K562 (cell line): ENCODE data around the gene APLF. TPM values are rescaled to one million over a fixed set of nuclear protein-coding genes. Genes with fewer than 3 reads are reported as not detected.

Experiments used
- ATAC-seq: fragments of 200-7000 bp; cut with Tn5 transposase; 3 replicates; pipeline ENCODE4 v1.9.1; 2020; ENCODE audit warnings: moderate library complexity
- BruUV-seq: library from RNA; stranded (reverse); fragments of 400-500 nt; replicated peaks from 2 replicates; lab custom pipeline; 2021; lab: Mats Ljungman, UMichigan
- CTCF ChIA-PET: fragments of 300-600 bp; formaldehyde crosslinking; extraction: SDS; loops from one replicate; lab custom pipeline; 2021; ENCODE audit warnings: low intra/inter-chr PET ratio; lab: Yijun Ruan, JAX
- POLR2A ChIA-PET: fragments of 300-600, 350-650 bp; sonication (Branson Sonifier 250); formaldehyde crosslinking; extraction: SDS; loops from one replicate; lab custom pipeline; 2021; ENCODE audit warnings: antibody characterized with exemption, inconsistent platforms; lab: Yijun Ruan, JAX
- DNase-seq, 4 experiments: peaks; one replicate each; pipeline versions ENCODE4 v3.0.0 to v3.0.0-alpha.2; 2011 to 2018; ENCODE audit warnings: low spot score in 3 of 4, mixed read lengths in 3 of 4; ENCODE audit errors: extremely low read depth in 1 of 4
- FAIRE-seq: peaks from 2 replicates; lab custom pipeline; 2011; peaks lifted over from hg19 to GRCh38; lab: Jason Lieb, UNC
- H2AFZ ChIP-seq: 2 replicates; pipeline ENCODE4 v1.6.0; 2011; ENCODE audit warnings: low read depth, low read length, control low read depth, inconsistent platforms
- H3K27ac ChIP-seq: fragments of 200-600 bp; 3 replicates; pipeline ENCODE4 v1.8.0; 2011; ENCODE audit warnings: low read depth, mild to moderate bottlenecking, control low read depth, inconsistent platforms, low read length, moderate library complexity, mixed read lengths; ENCODE audit errors: extremely low read depth
- H3K27me3 ChIP-seq, 2 experiments: fragments of 300-600 bp in 1 of 2; 2 replicates in 1 of 2; 3 replicates in 1 of 2; pipeline versions ENCODE4 v1.6.0 to v1.8.0; 2011; ENCODE audit warnings: inconsistent platforms in 2 of 2, low read length in 2 of 2, mild to moderate bottlenecking in 1 of 2, mixed read lengths in 1 of 2, moderate library complexity in 1 of 2; ENCODE audit not compliant: control insufficient read depth in 2 of 2, insufficient read depth in 2 of 2
- H3K36me3 ChIP-seq: fragments of 300-600 bp; 3 replicates; pipeline ENCODE4 v1.8.0; 2011; ENCODE audit warnings: mild to moderate bottlenecking, low read length, inconsistent platforms; ENCODE audit not compliant: control insufficient read depth, insufficient read depth
- H3K4me1 ChIP-seq, 2 experiments: fragments of 200-600 bp in 1 of 2; replicated peaks in 1 of 2; 2 replicates in 1 of 2; 3 replicates in 1 of 2; pipeline versions ENCODE4 v1.5.1 to v1.8.0; 2011; ENCODE audit warnings: inconsistent platforms in 2 of 2, low read length in 2 of 2, mild to moderate bottlenecking in 1 of 2, mixed read lengths in 1 of 2, moderate library complexity in 1 of 2; ENCODE audit not compliant: control insufficient read depth in 2 of 2, insufficient read depth in 2 of 2
- H3K4me2 ChIP-seq: 2 replicates; pipeline ENCODE4 v1.6.1; 2011; ENCODE audit warnings: low read length, control low read depth, inconsistent platforms, mixed read lengths; ENCODE audit not compliant: insufficient read depth
- H3K4me3 ChIP-seq: fragments of 200-600 bp; sonication (generic), shearing (Covaris generic); 2 replicates; pipeline ENCODE4 v1.5.1; 2016; ENCODE audit warnings: control low read depth, inconsistent platforms
- H3K79me2 ChIP-seq: fragments of 200-600 bp; 3 replicates; pipeline ENCODE4 v1.8.0; 2011; ENCODE audit warnings: low read length, inconsistent platforms; ENCODE audit not compliant: control insufficient read depth, insufficient read depth
- H3K9ac ChIP-seq, 2 experiments: 2 replicates each; pipeline versions ENCODE4 v1.6.0 to v1.6.1; 2011; ENCODE audit warnings: low read depth in 2 of 2, low read length in 2 of 2, control low read depth in 1 of 2, inconsistent platforms in 1 of 2, mild to moderate bottlenecking in 1 of 2, mixed read lengths in 1 of 2; ENCODE audit not compliant: insufficient read depth in 1 of 2
- H3K9me1 ChIP-seq: one replicate; pipeline ENCODE4 v1.6.0; 2011; ENCODE audit warnings: inconsistent platforms, mild to moderate bottlenecking, low read length, moderate library complexity; ENCODE audit not compliant: control insufficient read depth, insufficient read depth
- H3K9me3 ChIP-seq: replicated peaks from 2 replicates; pipeline ENCODE4 v1.5.1; 2011; ENCODE audit warnings: low read depth, low read length, inconsistent platforms; ENCODE audit not compliant: control insufficient read depth, insufficient read depth
- H4K20me1 ChIP-seq: replicated peaks from 2 replicates; pipeline ENCODE4 v1.6.1; 2011; ENCODE audit warnings: low read length, inconsistent platforms, mixed read lengths; ENCODE audit not compliant: control insufficient read depth, insufficient read depth
- CBFA2T2 ChIP-seq: fragments of 450-650 bp; conservative IDR thresholded peaks from 2 replicates; pipeline ENCODE4 v1.6.1; 2017; ENCODE audit warnings: mild to moderate bottlenecking
- CREB1 ChIP-seq, 2 experiments: sonication (generic) in 1 of 2; formaldehyde crosslinking in 1 of 2; IDR thresholded peaks; 2 replicates each; pipeline versions ENCODE4 v1.6.1 to v1.8.0; 2012 to 2022; ENCODE audit warnings: inconsistent platforms in 1 of 2, mild to moderate bottlenecking in 1 of 2, missing genetic modification reagents in 1 of 2, moderate library complexity in 1 of 2
- HMG20A ChIP-seq: fragments of 450-650 bp; formaldehyde crosslinking; conservative IDR thresholded peaks from 2 replicates; pipeline ENCODE4 v1.4.0; 2020; ENCODE audit warnings: mild to moderate bottlenecking, mixed read lengths
- KAT8 ChIP-seq: fragments of 450-650 bp; IDR thresholded peaks from 2 replicates; pipeline ENCODE4 v1.6.1; 2016; ENCODE audit warnings: low read depth, mild to moderate bottlenecking
- KLF13 ChIP-seq: fragments of 450-650 bp; IDR thresholded peaks from 2 replicates; pipeline ENCODE4 v1.6.1; 2016; ENCODE audit warnings: missing genetic modification characterization, low read depth, mild to moderate bottlenecking, missing compliant biosample characterization, moderate library complexity, borderline replicate concordance
- MAFF ChIP-seq: IDR thresholded peaks from 2 replicates; pipeline ENCODE4 v1.6.1; 2012; ENCODE audit warnings: low read length, improper control_type of control experiment
- NR4A1 ChIP-seq, 2 experiments: fragments of 250-450 bp in 1 of 2; fragments of 450-650 bp in 1 of 2; sonication (Bioruptor Pico) in 1 of 2; IDR thresholded peaks; 2 replicates each; pipeline versions ENCODE4 v1.4.0 to v1.6.1; 2016 to 2020; ENCODE audit warnings: mild to moderate bottlenecking in 2 of 2, missing compliant biosample characterization in 1 of 2, missing genetic modification characterization in 1 of 2, moderate library complexity in 1 of 2
- OTX1 ChIP-seq: fragments of 450-650 bp; formaldehyde crosslinking; IDR thresholded peaks from 2 replicates; pipeline ENCODE4 v1.4.0; 2022; ENCODE audit warnings: mild to moderate bottlenecking
- RFX5 ChIP-seq: IDR thresholded peaks from 2 replicates; pipeline ENCODE4 v1.6.1; 2011; ENCODE audit warnings: low read depth, mild to moderate bottlenecking, improper control_type of control experiment, low read length
- WGBS: fragments of 100-300 bp; shearing (Covaris generic); methylation state at CpG from one replicate; pipeline ENCODE4 v1.1.6; 2016; ENCODE audit warnings: low coverage, mixed read lengths; ENCODE audit not compliant: insufficient coverage; ENCODE audit errors: missing lambda C conversion rate; 5-methylcytosine and 5-hydroxymethylcytosine counted together
- in situ Hi-C: fragments of 300-500 bp; cut with MboI; formaldehyde crosslinking; loops from 4 replicates; pipeline ENCODE4 v1.15.0; 2018; ENCODE audit warnings: inconsistent platforms, mixed read lengths
- intact Hi-C: fragments of 100-400 bp; cut with micrococcal nuclease; formaldehyde crosslinking; loops from 2 replicates; pipeline ENCODE4 v1.14.2; 2022
- polyA plus RNA-seq, 8 experiments: library from polyadenylated mRNA; depleted of rRNA in 4 of 8; stranded (reverse) in 5 of 8; unstranded in 3 of 8; fragments of >200 nt; fragmentation: Nextera tagmentation in 2 of 8; fragmentation: Illumina TruSeq in 1 of 8; extraction: Ambion mirVana in 2 of 8; extraction: Trizol in 1 of 8; gene quantifications; 2 replicates each; pipeline versions ENCODE4 v1.2.1 to v1.2.3, GENCODE V29; 2011 to 2014; ENCODE audit warnings: inconsistent platforms in 1 of 8, missing spikeins in 1 of 8
- total RNA-seq, 7 experiments: library from RNA; depleted of rRNA in 6 of 7; stranded (reverse); fragments of >200 nt in 6 of 7; fragmentation: Illumina TruSeq in 2 of 7; extraction: Trizol in 2 of 7; gene quantifications; 2 replicates each; pipeline versions ENCODE4 v1.2.1 to v1.2.3, GENCODE V29; 2011 to 2021; ENCODE audit warnings: low replicate concordance in 1 of 7
- TF ChIP-seq, protein P1 (sequence below): fragments of 250-450 bp; sonication (Bioruptor Pico); IDR thresholded peaks from 2 replicates; pipeline ENCODE4 v1.4.0; 2020; ENCODE audit warnings: mild to moderate bottlenecking, moderate library complexity
- TF ChIP-seq, protein P2 (sequence below): fragments of 250-450 bp; sonication (Bioruptor Pico); IDR thresholded peaks from 2 replicates; pipeline ENCODE4 v1.8.0; 2022; ENCODE audit warnings: inconsistent platforms

The APLF gene
- total and polyA plus RNA-seq, 9 of the 15 experiments (the other 6 are each of a cell fraction or from before 2014, with no cell fraction given) = 0.07 to 1.1 (median 0.71) TPM

DNA sequence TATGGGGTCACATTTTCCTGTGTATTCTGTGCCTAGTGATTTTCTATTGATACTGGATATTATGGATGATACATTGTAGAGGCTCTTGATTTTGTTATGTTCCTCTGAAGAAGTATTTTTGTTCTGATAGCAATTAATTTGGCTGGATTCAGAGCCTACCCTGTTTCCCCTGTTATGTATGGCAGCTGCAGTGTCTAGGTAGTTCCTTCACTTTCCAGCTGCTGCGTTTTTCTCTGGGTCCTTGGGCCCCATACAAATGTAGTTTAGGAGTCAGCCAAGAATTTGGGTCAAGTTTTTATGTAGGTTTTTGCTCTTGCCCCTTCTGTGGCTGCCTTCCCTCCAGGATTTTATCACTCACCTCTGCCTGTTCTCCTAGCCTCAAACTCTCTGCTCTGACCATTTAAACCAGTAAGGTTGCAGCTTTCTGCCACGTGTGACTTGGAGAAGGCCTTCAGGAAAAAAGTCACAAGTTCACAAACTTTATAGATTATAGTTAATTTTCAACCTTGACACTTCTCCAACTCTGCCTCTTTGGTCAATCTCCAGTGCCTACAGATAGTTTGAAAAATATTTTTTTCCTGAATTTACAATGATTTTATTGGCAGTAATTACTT, 47.0 kb downstream of the APLF start:
- H3K27ac ChIP-seq = no peak overlapping the region
- H3K4me3 ChIP-seq = no peak overlapping the region
- intact Hi-C loops = no loop called here
- H3K9me1 ChIP-seq = no peaks in the 10 kb centered on the region
- no peaks in the 10 kb centered on the region for H3K4me1 ChIP-seq
- BruUV-seq = no TSS peak
- H3K79me2 ChIP-seq = no peaks in the 10 kb centered on the region
- no peak for DNase-seq
- H3K9ac ChIP-seq = no peak overlapping the region
- no peak overlapping the region for H2AFZ ChIP-seq
- no peaks in the 10 kb centered on the region for H4K20me1 ChIP-seq
- in situ Hi-C loops = no loop called here
- H3K27me3 ChIP-seq = no peaks in the 10 kb centered on the region
- CTCF ChIA-PET = no interaction called here
- WGBS = 16% methylated on average over 2 of the region's 2 CpGs
- H3K36me3 ChIP-seq = no peaks in the 10 kb centered on the region
- POLR2A ChIA-PET = no interaction called here
- H3K9me3 ChIP-seq = no peaks in the 10 kb centered on the region
- ATAC-seq = no peak
- no peak overlapping the region for H3K4me2 ChIP-seq
- no peak for FAIRE-seq
- TF ChIP-seq CREB1 (IDR thresholded peaks at IDR 0.05) (no peak), CREB1 (CRISPR knock-in tag; IDR thresholded peaks at IDR 0.05) (no peak), NR4A1 (CRISPR knock-in tag; IDR thresholded peaks at IDR 0.05) (no peak), NR4A1 (tag; IDR thresholded peaks at IDR 0.05) (no peak), MAFF (no peak), CBFA2T2 (no peak), OTX1 (CRISPR knock-in tag) (no peak), KAT8 (no peak), RFX5 (no peak), HMG20A (CRISPR knock-in tag) (no peak), KLF13 (tag) (no peak)
- TF ChIP-seq, protein P1, sequence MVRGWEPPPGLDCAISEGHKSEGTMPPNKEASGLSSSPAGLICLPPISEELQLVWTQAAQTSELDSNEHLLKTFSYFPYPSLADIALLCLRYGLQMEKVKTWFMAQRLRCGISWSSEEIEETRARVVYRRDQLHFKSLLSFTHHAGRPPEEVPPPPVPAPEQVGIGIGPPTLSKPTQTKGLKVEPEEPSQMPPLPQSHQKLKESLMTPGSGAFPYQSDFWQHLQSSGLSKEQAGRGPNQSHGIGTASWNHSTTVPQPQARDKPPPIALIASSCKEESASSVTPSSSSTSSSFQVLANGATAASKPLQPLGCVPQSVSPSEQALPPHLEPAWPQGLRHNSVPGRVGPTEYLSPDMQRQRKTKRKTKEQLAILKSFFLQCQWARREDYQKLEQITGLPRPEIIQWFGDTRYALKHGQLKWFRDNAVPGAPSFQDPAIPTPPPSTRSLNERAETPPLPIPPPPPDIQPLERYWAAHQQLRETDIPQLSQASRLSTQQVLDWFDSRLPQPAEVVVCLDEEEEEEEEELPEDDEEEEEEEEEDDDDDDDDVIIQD (CRISPR knock-in tag) = no peak
- TF ChIP-seq, protein P2, sequence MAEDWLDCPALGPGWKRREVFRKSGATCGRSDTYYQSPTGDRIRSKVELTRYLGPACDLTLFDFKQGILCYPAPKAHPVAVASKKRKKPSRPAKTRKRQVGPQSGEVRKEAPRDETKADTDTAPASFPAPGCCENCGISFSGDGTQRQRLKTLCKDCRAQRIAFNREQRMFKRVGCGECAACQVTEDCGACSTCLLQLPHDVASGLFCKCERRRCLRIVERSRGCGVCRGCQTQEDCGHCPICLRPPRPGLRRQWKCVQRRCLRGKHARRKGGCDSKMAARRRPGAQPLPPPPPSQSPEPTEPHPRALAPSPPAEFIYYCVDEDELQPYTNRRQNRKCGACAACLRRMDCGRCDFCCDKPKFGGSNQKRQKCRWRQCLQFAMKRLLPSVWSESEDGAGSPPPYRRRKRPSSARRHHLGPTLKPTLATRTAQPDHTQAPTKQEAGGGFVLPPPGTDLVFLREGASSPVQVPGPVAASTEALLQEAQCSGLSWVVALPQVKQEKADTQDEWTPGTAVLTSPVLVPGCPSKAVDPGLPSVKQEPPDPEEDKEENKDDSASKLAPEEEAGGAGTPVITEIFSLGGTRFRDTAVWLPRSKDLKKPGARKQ (CRISPR knock-in tag) = no peak
